ENCODE measurements around the gene FEN1. TPM values are rescaled to one million over a fixed set of nuclear protein-coding genes. Genes with fewer than 3 reads are reported as not detected.

The FEN1 gene
- total RNA-seq, 2 donors from 2014 or later: 14.4 to 67.9 TPM

- no peak for DNase-seq
- H3K27me3 ChIP-seq: no peaks in the 10 kb centered on the region
- intact Hi-C loops (cut with DNase I): no loop called here
- TF ChIP-seq, protein P1, sequence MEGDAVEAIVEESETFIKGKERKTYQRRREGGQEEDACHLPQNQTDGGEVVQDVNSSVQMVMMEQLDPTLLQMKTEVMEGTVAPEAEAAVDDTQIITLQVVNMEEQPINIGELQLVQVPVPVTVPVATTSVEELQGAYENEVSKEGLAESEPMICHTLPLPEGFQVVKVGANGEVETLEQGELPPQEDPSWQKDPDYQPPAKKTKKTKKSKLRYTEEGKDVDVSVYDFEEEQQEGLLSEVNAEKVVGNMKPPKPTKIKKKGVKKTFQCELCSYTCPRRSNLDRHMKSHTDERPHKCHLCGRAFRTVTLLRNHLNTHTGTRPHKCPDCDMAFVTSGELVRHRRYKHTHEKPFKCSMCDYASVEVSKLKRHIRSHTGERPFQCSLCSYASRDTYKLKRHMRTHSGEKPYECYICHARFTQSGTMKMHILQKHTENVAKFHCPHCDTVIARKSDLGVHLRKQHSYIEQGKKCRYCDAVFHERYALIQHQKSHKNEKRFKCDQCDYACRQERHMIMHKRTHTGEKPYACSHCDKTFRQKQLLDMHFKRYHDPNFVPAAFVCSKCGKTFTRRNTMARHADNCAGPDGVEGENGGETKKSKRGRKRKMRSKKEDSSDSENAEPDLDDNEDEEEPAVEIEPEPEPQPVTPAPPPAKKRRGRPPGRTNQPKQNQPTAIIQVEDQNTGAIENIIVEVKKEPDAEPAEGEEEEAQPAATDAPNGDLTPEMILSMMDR (IDR thresholded peaks at IDR 0.05): no peak
- H3K9ac ChIP-seq (ENCODE audit: low read depth in 2 of 2, low read length in 2 of 2): no peak overlapping the region
- no peak overlapping the region for H3K27ac ChIP-seq
- H3K9me3 ChIP-seq: no peaks in the 10 kb centered on the region
- H3K36me3 ChIP-seq: no peaks in the 10 kb centered on the region
- no peak overlapping the region for H3K4me3 ChIP-seq
- no peaks in the 10 kb centered on the region for H3K4me1 ChIP-seq
Measured at GRCh38 chr11:61839742-61840141, 47.0 kb downstream of the FEN1 start.

GRCh38 chr11:61840371-61840770 lies 47.7 kb downstream of the FEN1 start:
- H3K9me3 ChIP-seq: no peaks in the 10 kb centered on the region
- no peaks in the 10 kb centered on the region for H3K27me3 ChIP-seq
- TF ChIP-seq, protein P1 (IDR thresholded peaks at IDR 0.05): no peak
- DNase-seq: no peak
- no peak overlapping the region for H3K4me3 ChIP-seq
- H3K36me3 ChIP-seq: no peaks in the 10 kb centered on the region
- no peak overlapping the region for H3K27ac ChIP-seq
- H3K9ac ChIP-seq (ENCODE audit: low read depth in 2 of 2, low read length in 2 of 2): no peak overlapping the region
- intact Hi-C loops (cut with DNase I): no loop called here
- no peaks in the 10 kb centered on the region for H3K4me1 ChIP-seq

- Histone ChIP-seq H3K4me3 (no peak overlapping the region), H3K27ac (no peak overlapping the region), H3K4me1 (no peaks in the 10 kb centered on the region), H3K36me3 (no peaks in the 10 kb centered on the region), H3K9ac (ENCODE audit: low read depth in 2 of 2, low read length in 2 of 2) (no peak overlapping the region), H3K27me3 (no peaks in the 10 kb centered on the region), H3K9me3 (no peaks in the 10 kb centered on the region)
- TF ChIP-seq, protein P1 (IDR thresholded peaks at IDR 0.05): no peak
- DNase-seq: no peak
- intact Hi-C loops (cut with DNase I): no loop called here
Measured at GRCh38 chr11:61841636-61842527, 49.2 kb downstream of the FEN1 start.

DNA sequence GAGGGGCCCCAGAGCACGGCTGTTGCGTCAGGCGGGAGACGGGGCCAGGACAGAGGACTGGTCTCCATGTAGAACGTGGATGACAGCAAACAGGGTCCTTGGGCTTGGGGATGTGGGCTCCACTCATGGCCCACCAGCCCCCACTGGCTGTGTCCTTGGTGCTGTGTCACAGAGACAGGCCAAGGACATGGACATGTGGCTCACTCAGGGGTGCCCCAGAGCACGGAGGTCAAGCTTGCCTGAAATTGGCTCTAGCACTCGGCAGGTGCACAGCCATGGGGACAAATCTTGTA lies 49.8 kb downstream of the FEN1 start:
- Histone ChIP-seq H3K36me3 (no peaks in the 10 kb centered on the region), H3K4me3 (no peak overlapping the region), H3K27ac (no peak overlapping the region), H3K9ac (ENCODE audit: low read depth in 2 of 2, low read length in 2 of 2) (no peak overlapping the region), H3K9me3 (no peaks in the 10 kb centered on the region), H3K27me3 (no peaks in the 10 kb centered on the region), H3K4me1 (no peaks in the 10 kb centered on the region)
- DNase-seq: no peak
- intact Hi-C loops (cut with DNase I): no loop called here
- TF ChIP-seq, protein P1 (IDR thresholded peaks at IDR 0.05): no peak

DNA sequence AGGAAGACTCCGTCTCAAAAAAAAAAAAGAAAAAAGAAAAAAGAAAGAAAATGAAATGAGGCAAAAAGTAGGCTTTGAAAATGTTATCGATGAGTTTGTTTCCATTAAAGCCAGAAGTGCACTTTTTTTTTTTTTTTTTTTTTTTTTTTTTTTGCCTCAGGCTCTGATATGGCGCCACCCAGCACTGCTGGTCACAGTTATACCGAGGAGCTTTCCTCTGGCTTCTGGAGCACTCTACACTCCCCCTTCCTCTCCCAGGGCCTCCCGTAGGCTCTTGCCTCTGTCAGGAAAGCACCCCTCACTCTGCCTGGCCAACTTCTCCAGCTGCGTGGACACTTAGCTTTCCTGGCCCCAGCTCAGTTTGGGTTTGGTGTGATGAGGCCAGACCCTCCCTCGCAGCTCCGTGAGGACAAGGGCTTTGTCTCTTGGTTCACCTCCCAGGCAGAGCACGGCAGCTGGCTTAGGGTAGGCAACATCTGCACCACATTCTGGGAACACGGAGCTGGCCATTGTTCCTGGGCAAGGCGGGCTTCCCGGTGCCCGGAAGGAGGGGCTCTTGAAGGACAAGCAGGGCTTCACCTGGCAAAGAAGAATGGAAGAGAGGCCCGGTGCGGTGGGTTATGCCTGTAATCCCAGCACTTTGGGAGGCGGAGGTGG lies 52.3 kb downstream of the FEN1 start:
- no peak overlapping the region for H3K27ac ChIP-seq
- no peak for DNase-seq
- H3K9me3 ChIP-seq: no peaks in the 10 kb centered on the region
- H3K9ac ChIP-seq (ENCODE audit: low read depth in 2 of 2, low read length in 2 of 2): no peak overlapping the region
- H3K4me1 ChIP-seq: no peaks in the 10 kb centered on the region
- H3K36me3 ChIP-seq: no peaks in the 10 kb centered on the region
- H3K27me3 ChIP-seq: no peaks in the 10 kb centered on the region
- H3K4me3 ChIP-seq: no peak overlapping the region
- TF ChIP-seq, protein P1 (IDR thresholded peaks at IDR 0.05): no peak
- intact Hi-C loops (cut with DNase I): no loop called here

Measured in colonic mucosa (tissue), 4 donors.